HL-60 (cell line): ENCODE data around the gene AGBL3.
"Not testable (repeated sequence)": the region's sequence is repeated elsewhere in the genome, so short reads cannot be mapped to it uniquely, and the experiment has no call there.

ENCODE experiments used
- DNase-seq, 2 experiments: peaks; one replicate each; pipeline ENCODE4 v3.0.0-alpha.2; 2010 to 2020; ENCODE audit warnings: low read depth in 1 of 2, low spot score in 1 of 2
- H3K27ac ChIP-seq: fragments of 250-450 bp; sonication (Bioruptor Pico); replicated peaks from 2 replicates; pipeline ENCODE4 v1.5.1; 2020; ENCODE audit warnings: mild to moderate bottlenecking, moderate library complexity
- H3K27me3 ChIP-seq: fragments of 250-450 bp; sonication (Bioruptor Pico); 2 replicates; pipeline ENCODE4 v1.5.1; 2021; ENCODE audit warnings: mild to moderate bottlenecking, moderate library complexity; ENCODE audit not compliant: insufficient read depth, poor library complexity, severe bottlenecking
- H3K4me3 ChIP-seq: replicated peaks from 2 replicates; pipeline ENCODE4 v1.5.1; 2011; ENCODE audit warnings: mild to moderate bottlenecking, control low read depth, low read length; ENCODE audit not compliant: insufficient read depth
- CTCF ChIP-seq: IDR thresholded peaks from one replicate; pipeline ENCODE4 v1.5.1; 2011; ENCODE audit warnings: low read length, control low read depth, inconsistent platforms; ENCODE audit not compliant: insufficient read depth
- GABPA ChIP-seq: IDR thresholded peaks from 2 replicates; pipeline ENCODE4 v1.6.1; 2012; ENCODE audit warnings: low read depth
- POLR2AphosphoS5 ChIP-seq: IDR thresholded peaks from 2 replicates; pipeline ENCODE4 v1.6.1; 2012; ENCODE audit warnings: low read depth
- REST ChIP-seq: IDR thresholded peaks from 2 replicates; pipeline ENCODE4 v1.6.1; 2012; ENCODE audit warnings: low read depth; ENCODE audit not compliant: insufficient replicate concordance
- SPI1 ChIP-seq: IDR thresholded peaks from 2 replicates; pipeline ENCODE4 v1.6.1; 2012; ENCODE audit warnings: low read depth, mild to moderate bottlenecking, borderline replicate concordance

AGBL3 gene

DNA sequence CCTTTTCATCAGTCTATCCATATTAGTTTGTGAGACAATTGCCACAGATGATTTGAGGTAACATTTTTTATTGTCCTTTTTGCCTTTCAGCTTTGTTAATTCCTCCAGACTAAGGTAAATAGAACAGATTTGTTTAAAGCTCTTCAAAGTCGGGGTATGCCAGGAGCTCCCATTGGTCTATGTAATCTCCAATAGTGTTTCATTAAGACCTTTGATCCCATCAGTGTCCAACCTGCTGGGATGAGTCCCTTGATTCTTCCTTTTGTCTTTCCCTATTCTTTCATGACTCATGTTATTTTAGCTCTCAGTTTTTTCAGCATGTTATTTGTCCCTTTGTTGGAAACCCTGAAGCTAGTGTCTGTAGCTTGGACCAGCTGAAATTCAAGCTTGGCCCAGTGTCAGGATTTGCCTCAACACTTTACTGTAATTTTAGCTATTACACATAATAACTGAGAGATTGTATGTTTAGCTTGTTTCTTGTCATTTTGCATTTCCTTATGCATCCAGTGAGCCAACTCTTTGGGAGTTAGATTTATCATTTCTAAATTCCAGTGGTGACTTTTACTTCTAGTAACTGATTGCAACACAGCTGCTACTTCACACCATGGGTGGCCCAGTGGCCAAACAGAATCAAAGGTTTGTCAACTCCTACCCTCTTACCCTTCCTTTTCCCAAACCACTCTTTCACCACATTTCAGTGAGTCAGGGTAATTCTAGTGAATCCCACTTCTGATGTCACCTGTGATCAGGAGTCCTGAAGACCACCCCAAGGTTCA is 15.3 kb downstream of the AGBL3 start:
- Histone ChIP-seq H3K4me3 (no peak overlapping the region), H3K27me3 (no peaks in the 10 kb centered on the region), H3K27ac (no peak overlapping the region)
- TF ChIP-seq SPI1: no peak
- no peak for DNase-seq

DNA sequence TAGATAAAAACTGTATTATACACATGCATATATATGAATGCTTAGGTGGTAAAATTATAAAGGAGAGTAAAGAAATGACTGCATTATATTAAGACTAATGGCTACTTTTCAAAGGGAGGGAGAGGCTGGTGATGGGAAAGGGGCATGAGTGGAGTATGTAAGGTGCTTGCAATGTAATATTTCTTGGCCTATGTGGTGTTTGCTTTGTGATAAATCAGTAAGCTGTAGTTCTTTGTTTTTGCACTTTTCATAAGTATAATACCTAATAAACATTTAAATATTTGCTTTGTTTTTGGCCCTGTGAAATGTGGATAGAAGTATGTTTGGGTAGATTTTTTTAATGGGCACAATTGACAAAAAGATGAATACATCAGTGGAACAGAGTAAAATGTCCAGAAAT is 25.9 kb downstream of the AGBL3 start:
- DNase-seq: no peak
- no peak for TF ChIP-seq POLR2AphosphoS5
- TF ChIP-seq SPI1: no peak
- TF ChIP-seq GABPA: no peak
- TF ChIP-seq REST: no peak
- TF ChIP-seq CTCF: no peak
- Histone ChIP-seq H3K27ac (no peak overlapping the region), H3K27me3 (no peaks in the 10 kb centered on the region), H3K4me3 (no peak overlapping the region)

GRCh38 chr7:135023622-135024021 is 37.3 kb downstream of the AGBL3 start:
- no peak for TF ChIP-seq GABPA
- no peak for TF ChIP-seq CTCF
- no peak for TF ChIP-seq POLR2AphosphoS5
- no peak for TF ChIP-seq REST
- TF ChIP-seq SPI1: no peak
- Histone ChIP-seq H3K27ac (no peak overlapping the region), H3K27me3 (no peaks in the 10 kb centered on the region), H3K4me3 (no peak overlapping the region)
- DNase-seq: no peak

DNA sequence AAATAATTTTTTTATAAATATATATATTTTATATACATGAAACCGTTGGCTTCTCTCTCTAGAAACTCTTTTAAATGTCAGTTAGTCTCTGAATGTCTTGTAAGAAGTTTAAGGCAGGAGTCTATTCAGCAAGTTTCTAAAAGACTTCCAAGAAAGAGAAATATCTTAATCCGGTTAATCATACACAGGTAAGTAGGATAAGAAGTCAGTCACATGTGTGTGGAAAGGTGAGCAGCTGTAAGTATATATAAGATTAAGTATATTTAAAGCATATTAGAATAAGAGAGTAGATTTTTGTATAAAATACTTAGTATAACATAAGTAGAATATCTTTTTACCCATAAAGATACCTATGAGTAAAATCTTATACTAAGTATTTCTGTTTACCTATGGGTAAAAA is 48.9 kb downstream of the AGBL3 start:
- no peak for DNase-seq

DNA sequence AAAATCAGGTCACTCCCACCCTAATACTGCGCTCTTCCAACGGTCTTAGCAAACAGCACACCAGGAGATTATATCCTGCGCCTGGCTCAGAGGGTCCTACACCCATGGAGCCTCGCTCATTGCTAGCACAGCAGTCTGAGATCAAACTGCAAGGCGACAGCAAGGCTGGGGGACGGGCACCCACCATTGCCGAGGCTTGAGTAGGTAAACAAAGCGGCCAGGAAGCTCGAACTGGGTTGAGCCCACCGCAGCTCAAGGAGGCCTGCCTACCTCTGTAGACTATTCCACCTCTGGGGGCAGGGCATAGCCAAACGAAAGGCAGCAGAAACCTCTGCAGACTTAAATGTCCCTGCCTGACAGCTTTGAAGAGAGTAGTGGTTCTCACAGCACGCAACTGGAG is 80.7 kb downstream of the AGBL3 start:
- H3K27ac ChIP-seq, H3K4me3 ChIP-seq, H3K27me3 ChIP-seq, DNase-seq: not testable (repeated sequence)

More for the DNA sequence above, 48.9 kb downstream of the AGBL3 start:
- Histone ChIP-seq H3K27ac (no peak overlapping the region), H3K27me3 (no peaks in the 10 kb centered on the region), H3K4me3 (no peak overlapping the region)
- no peak for TF ChIP-seq POLR2AphosphoS5
- no peak for TF ChIP-seq REST
